Amniotic stem cell (primary cell): ENCODE measurements around the gene DNM3.
"Not testable (repeated sequence)": the region's sequence is repeated elsewhere in the genome, so short reads cannot be mapped to it uniquely, and the experiment has no call there.

Experiments used
- DNase-seq: peaks from one replicate; lab custom pipeline; 2025; lab: John Stamatoyannopoulos, UW

DNM3 gene

DNA sequence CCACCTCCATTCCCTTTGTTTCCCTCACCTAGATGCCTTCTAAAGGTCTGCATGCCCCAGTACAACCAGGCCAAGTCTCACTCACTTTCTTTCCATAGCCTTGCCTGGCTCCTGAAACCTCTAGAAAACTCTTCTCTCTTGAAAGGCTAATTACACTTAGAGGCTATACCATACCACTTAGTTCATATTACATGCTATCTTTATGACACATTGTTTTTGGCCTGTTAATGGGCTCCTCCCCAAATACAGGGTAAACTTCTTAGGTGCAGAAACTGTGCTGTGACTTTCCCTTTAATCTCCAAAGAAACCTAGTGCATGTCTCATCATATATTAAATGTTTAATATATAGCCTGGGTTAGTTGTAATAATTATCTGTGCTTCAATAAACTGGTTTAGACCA, 522.6 kb downstream of the DNM3 start:
- no peak for DNase-seq

DNA sequence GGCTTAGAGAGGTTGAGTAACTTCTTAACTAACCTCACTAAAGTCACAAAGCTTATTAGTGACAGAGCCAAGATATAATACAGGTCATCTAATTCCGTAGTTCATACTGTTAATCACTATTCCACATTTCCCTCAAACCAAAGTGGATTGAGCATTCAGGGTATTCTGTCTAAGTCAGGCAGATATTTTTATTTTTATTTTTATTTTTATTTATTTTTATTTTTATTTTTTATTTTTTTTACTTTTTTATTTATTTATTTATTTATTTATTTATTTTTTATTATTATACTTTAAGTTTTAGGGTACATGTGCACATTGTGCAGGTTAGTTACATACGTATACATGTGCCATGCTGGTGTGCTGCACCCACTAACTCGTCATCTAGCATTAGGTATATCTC, 530.3 kb downstream of the DNM3 start:
- DNase-seq, result not testable (repeated sequence)

DNA sequence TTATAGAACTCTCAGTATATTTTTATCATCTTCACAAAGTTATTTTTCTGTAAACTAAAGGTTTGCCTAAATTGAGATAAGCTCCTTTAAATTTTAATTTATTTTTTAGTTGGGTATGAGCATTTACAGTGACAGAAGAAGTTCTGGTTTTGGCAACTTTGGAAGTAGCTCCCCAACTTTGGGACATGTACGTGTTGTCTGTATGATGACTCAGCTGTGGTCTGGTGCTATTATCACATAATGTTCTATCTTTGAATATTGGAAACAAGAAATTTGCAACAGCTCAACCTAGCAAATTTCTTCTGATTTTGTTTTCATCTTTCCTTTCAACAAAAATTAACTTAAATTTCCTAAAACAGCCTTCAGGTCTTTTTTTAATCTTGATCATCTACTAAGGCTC, 532.6 kb downstream of the DNM3 start:
- no peak for DNase-seq

DNA sequence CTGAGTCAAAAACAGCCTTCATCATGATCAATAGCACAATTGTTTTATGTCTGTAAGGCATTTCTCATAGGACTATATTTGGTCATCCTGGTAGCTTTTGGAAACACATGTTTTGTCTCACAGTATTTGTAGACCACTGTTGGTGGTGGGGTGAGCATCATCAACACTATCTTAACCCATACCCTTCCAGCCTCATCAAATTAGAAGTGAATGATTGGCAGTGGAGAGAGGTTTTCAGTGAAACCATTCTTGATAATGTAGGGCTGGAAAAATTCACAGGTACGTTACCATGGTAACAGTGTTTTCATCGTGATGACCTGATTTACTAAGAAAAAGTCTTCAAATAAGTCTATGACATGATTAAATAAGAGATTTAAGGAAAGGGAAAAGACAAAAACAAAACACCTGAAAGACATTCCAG, 533.9 kb downstream of the DNM3 start:
- DNase-seq, result no peak

DNA sequence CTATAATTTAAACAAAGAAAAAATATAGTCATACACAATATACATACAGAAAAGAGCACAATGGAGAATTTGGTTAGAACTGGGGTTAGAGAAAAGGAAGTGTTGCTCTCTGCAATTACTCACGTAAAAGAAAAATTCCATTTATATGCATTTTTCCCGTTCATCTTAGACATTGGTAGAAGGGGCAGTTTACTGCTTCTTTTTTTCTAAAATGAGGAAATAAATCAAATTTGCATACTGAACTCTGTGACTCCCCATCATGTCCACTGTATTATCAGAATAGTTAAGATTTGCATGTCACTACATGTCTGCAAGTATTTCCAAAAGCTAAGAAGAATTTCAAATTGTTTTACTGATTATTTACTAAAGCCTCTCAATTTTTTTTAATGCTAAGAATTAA, 535.1 kb downstream of the DNM3 start:
- DNase-seq, result no peak

DNA sequence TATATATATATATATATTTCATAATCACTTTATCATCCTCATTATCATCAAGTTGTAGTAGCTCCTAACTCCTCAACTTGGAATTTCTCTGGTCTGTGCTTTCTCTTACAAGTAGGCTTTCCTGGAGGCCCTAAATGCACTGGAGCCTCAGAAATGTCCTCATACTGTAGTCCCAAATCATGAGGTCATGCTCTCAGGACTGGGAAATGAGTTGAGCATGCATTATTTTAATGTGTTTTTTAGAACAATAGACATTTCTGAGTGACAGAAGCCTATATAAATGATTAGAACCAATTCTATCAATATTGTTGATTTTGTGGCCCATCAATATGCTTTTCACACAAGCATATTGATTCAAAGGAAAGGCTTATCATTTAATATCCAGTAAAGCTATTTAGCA, 536.3 kb downstream of the DNM3 start:
- no peak for DNase-seq

DNA sequence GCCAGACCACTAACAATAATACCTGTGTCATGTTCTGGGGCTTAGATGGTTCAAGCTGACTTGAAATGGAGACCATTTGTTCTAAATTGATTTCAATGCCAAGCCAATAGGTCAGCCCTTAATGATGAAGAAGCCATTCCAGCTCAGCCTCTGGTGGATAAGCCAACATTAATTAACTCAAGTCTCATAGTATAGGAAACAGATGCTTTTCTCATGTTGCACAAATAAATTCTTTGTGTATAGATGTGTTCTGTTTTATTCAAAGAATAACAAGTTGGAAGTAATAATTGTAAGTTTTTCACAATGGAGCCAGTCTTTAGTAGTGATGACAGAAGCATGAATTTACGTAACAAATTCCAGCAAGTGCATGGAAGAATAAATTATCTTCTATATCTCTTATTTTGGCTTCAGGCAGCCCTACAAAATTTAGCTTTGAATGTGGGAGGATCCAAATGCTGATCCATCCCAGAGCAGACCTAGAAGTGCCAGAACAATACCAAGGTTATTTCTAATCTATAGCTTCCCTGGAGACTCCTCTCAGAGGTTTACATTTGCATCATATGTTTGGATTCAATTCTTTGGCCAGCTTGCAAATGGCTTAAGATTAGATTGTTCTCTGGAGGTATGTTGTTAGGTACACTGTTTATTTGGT, 536.9 kb downstream of the DNM3 start:
- DNase-seq, result no peak

DNA sequence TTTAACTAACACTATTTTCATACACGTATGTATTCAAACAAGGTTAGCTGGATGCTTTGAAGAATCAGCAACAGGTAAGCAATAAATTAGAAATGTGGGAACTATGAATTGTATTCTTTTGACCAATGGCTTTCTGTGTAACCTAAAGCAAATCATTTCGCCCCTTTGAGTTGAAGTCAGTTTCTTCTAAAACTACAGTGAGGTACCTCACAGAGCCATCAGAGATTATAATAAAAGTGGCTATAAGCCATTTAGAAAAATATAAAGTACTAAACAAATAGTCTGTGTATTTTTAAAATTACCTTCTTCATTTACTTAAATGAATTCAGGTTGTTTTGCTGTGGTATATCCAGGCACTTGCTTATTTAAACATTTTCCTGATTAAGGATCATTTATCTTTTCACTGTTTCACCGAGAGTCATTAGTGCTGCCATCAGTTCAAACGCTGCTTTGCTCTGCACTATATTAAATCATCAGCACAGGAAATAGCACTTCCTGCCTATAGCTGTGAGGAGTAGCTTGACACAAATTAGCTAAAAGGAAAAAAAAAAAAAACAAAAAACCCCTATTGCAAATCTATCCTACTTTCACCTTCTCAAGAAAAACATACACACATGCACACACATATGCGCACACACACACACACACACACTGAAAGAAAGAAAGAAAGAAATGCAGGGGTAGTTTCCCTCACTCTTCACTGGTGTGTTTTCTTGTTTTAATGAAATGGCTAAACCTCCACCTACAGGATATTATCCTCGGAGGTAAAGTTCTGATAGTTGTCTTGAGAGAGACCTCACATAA, 539.3 kb downstream of the DNM3 start:
- no peak for DNase-seq

DNA sequence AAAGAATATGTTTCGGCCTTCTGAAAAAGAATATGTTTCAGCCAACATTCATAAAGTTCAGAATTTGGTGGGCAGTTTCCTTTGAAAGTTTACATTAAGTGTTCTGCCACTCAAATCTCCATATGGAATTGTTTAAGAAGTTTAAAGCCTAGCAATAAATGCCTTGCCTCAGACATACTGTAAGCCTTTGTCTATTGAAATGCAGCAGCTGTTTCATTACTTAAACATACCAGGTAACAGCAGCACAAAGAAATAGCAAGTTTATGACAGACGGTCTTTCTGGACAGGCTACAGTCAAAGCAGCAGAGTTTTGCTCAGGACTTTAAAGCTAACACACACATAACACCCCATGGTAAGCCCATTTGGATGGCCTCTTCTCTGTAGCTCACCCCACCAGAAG, 540.6 kb downstream of the DNM3 start:
- DNase-seq, result no peak

DNA sequence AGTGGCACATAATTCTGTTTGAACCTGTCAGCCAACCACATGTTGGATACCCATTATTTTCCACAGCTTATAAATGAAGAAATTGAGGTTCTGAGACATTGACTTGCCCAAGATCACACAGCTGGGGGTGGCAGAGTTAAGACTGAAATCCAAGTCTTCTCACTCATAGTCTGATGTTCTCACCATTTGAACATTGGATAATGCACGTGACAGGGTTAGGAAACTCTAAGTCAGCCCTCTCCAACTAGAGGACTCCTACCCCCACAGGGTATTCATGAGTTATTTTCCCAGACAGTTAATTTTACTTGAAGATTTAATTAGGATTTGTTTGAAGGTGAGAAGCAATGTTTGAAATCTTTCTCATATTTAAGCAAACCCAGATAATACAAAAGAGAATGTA, 541.1 kb downstream of the DNM3 start:
- DNase-seq, result no peak

DNA sequence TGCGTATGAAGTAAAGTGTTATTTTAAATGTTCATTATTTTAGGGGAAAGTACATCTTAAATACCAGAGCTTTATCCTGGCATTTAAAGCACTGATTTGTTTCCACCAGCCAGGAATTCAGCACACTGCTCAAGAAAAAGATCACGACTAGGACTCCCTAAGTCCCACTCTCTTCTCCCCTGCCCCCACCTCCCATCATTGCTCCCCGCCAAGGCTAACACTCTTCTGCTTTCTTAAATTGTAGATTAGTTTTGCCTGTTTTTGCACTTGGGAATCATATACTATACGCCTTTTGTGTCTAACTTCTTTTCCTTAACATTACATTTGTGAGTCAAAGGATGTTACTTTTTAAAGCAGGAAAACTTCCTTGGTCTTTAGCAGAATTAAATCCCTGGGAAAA, 541.7 kb downstream of the DNM3 start:
- no peak for DNase-seq

DNA sequence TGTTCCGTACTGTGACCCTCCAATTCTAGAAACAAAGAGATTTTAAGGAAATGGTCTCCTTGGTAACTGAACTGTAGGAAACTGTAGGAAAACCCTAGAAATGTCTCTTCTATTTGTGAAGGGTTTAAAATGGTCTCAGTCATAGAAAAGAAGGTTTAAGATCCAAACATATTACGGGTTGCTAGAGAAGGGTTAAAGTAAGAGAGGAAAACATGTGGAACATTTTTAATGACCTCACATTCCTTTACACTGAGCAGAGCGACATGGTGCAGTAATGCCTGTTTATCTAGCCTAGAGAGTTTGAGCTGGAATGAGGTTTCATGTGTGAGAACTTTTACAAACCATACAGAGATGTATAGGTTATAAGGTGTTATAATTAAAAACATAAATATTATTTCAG, 542.2 kb downstream of the DNM3 start:
- DNase-seq, result peak; percentile 16

DNA sequence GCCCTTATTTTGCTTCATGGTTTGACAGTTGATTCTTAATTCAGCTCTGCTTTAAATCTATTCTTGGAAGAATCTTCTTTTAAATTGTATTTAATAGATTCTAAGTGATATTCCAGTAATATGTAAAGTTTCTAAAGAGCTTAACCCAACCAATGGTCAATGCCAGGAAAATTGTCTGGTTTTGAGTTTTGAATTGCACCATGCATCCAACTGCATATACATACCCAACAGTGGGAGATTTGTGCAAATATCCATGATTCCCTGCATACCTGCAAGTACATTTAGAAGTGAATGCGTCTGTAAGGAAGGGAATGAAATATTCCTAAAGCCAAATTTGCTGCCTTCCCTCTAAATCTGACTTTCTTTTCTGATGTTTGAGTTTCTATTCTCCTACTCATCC, 543.4 kb downstream of the DNM3 start:
- DNase-seq, result no peak

DNA sequence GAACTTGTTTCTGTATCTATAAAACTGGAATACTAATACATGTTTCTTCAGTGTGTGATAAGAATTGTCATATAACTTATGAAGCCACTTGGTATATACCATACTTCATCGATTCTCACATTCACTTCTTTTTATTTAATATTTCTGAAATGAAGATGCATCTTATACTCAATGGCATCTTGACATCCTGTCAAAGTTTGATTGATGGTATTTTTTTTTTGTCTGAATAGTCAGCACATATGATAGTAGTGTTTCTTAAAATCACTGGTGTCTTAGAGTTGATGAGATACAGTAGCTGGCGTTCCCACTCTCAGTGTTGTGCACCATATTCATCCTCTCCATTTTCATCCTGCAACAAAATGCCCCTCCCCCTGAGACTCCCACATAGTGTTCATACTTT, 544.7 kb downstream of the DNM3 start:
- DNase-seq, result no peak

DNA sequence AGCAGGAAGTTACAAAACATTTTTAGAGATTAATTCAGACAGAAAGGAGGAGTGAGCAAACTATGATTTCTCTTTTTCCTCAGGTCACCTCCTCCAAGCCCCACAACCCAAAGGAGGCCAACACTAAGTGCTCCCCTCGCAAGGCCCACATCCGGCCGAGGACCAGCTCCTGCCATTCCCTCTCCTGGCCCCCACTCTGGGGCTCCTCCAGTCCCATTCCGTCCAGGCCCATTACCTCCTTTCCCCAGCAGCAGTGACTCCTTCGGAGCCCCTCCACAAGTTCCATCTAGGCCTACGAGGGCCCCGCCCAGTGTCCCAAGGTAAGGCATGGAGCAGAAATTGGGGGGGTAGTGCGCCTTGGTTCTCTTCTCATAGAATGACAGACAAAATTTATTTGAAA, 547.2 kb downstream of the DNM3 start:
- no peak for DNase-seq

DNA sequence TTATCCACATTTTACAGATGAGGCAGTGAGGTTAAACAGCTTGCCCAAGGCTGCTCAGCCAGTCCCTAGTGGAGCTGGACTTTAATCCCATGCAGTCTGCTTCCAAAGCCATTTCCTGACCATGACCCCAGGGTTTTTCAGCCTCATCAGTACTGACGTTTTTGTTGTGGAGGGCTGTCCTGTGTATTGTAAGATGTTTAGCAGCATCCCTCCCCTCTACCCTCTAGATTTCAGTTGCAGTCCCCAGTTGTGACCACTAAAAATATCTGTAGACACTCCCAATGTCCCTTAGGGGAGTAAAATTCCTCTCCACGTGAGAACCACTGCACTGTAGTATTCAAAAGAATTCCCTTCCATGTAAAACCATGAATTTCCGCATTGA, 549.0 kb downstream of the DNM3 start:
- no peak for DNase-seq

DNA sequence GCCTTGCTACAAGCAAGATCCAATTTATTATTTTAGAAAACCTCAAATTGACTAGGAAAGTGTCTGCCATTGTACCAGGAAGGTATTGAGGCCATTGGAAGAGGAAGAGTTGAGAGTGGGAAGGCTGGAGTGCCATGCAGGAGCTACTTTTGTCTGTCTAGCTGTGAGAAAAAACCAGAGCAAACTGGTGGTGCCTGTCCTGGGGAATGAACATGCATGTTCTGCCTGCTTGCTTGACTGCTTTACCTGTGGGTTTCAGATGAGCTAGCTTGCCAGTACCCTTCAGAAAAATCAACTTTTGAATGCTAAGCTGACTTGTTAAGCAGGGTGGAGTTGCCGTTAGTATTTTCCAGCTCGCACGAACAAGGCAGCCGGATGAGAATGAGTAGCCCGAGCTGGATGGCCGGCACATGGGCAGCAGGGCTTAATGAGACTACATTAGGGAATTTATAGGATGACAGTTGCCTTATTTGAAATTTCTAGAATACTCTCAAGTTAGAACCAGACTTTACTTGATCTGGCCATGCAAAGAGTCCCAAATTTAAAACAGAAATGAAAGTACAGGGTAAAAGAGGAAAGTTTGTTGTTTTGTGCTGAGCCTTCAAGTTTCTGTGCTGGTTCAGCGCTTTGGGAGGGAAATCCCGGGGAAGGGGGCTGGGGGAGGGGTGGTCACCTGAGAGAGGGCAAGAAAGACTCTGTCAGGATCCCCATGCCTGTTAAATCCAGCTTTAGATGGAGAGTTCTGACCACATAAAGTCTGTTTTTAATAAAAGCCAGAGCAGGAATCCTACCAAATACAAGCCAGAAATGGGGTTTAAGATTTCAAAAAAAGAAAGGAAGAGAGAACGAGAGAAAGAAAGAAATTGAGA, 549.6 kb downstream of the DNM3 start:
- no peak for DNase-seq

DNA sequence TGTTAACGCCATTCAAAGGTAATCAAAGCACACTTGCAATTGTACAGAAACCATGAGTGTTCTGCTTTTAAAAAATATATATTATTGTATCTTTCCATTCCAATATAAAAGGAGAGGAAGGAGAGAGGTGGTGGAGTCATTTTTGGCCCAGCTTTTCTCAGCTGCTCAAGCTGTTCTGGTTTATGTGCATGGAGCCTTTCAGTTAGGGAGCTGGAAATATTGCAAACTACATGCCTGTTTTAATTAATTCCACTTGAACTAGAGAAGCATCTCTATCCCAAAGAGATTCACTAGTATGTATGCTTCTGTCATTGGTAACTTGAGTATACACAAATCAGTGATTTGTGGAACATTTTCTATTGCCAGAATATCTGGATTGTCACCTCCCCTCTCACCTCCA, 550.7 kb downstream of the DNM3 start:
- DNase-seq, result no peak

DNA sequence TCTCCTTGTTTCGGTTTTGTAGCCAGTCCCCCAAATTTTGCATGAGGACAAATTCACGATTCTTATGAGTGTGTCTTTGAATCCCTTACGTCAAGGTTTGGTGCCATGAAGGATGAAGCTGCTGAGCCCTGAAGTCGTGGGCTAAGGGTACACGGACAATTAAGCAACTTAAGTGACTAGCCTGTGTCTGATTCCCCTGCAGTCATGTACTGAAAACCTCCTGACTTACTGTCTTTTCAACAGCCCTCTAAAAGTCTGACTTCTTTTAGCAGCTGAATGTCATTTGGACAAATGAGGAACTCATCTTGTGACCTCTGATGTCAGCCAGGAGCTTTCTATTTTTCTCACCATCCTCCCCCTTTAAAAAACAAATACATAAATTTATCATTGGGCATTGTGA, 552.1 kb downstream of the DNM3 start:
- no peak for DNase-seq

DNA sequence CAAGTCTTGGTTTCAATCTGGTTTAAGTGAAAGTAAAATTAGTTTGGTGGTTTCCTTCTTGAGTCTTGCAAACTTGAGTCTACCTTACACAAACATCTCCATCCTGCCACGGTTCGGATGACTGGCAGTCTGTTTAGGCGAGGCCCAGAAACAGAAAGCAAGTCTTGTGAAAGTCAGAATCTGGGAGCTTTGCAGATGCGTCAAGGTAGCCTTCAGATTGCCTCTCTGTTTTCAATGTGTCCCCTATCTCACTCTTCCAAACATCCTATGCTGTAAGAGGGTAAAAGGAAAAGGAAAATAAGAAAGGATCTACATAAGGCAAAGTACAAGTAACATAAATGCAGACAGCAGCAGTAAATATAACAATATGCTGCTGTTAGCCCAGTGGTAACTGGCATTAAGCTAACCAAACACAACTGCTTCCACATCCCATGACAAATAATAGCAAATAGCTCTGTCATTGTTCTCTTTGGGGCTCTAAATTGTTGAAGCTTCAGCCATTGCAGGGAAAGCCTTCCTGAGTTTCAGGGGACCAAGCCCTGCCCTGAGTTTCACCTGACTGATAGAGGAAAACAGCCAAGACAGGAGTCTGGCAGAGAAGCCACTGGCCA, 552.9 kb downstream of the DNM3 start:
- no peak for DNase-seq

DNA sequence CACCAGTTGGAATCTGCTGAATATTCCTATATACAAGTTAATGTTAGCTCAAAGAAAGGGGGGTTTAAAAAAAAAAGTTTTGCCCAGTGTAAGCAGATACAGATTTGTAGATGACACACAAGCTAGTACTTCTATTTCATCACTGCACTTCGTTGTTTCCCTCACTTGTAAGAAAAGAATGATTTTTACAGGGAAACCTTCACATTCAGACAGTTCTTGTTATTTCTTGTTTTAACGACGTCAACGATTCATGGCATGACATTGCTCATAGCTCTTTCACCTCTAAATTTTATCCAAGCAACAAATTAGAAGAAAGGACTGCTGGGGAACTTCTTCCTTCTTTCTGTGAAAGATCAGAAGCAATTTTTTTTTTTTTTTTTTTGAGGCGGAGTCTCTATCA, 553.5 kb downstream of the DNM3 start:
- no peak for DNase-seq

DNA sequence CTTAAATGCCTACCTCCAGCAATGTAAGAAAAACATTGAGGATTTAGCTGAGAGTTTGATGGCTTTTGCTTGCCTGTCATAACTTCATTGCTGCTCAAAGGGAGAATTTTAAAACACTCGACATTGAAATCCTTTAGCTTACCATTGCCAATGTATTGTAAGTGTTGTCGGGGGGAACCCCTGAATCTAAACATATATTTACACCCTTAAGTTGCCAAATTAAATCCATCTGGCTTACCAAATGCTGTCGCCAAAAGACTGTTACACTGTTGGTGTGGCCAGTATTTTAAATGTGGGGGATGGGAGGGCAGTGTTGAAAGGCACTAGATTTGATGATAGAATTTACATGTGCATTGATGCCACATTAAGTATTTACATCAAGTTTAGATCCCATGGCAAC, 554.3 kb downstream of the DNM3 start:
- no peak for DNase-seq

DNA sequence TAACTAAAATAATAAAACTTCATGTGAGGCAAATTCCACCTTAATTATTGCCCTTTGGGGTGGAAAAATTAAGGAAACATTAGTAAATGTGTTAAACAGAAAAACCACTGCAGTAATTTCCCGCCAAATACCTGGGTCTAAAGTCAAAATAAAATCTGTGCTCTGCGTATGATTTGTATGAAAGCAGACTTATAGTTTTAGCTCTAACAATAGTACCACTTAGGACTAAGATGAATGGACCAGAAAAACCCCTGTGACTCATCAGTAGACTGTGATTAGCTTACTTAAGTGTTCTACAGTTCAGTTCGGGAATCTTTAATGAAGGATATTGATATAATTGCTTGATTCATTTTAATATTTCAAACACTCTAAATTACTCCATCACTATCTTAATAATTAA, 555.9 kb downstream of the DNM3 start:
- DNase-seq, result no peak
